GM12878 (cell line): ENCODE results near the gene FOXP3. TPM values are rescaled to one million over a fixed set of nuclear protein-coding genes. Genes with fewer than 3 reads are reported as not detected.

Experiments
- ATAC-seq: fragments of 200-7000 bp; cut with Tn5 transposase; 3 replicates; pipeline ENCODE4 v1.9.1; 2020; ENCODE audit warnings: mild to moderate bottlenecking, moderate library complexity
- BruUV-seq: library from RNA; stranded (reverse); fragments of 400-500 nt; replicated peaks from 2 replicates; lab custom pipeline; 2021; lab: Mats Ljungman, UMichigan
- CTCF ChIA-PET: fragments of 300-600 bp; sonication (Branson Sonifier 250); formaldehyde crosslinking; extraction: SDS; loops from one replicate; lab custom pipeline; 2021; ENCODE audit warnings: inconsistent platforms; lab: Yijun Ruan, JAX
- POLR2A ChIA-PET: fragments of 350-600 bp; formaldehyde crosslinking; extraction: SDS; loops from one replicate; lab custom pipeline; 2021; ENCODE audit warnings: inconsistent platforms; lab: Charles Lee
- RAD21 ChIA-PET: fragments of 300-600 bp; sonication (Branson Sonifier 250); formaldehyde crosslinking; loops from one replicate; lab custom pipeline; 2023; ENCODE audit warnings: antibody characterized with exemption; ENCODE audit not compliant: unreplicated experiment; lab: Charles Lee
- SMC1A ChIA-PET: fragments of 300-600 bp; sonication (Branson Sonifier 250); formaldehyde crosslinking; loops from one replicate; lab custom pipeline; 2023; ENCODE audit not compliant: unreplicated experiment, uncharacterized antibody; lab: Charles Lee
- DNase-seq: peaks from one replicate; pipeline ENCODE4 v3.0.0-alpha.2; 2011; ENCODE audit warnings: low read depth, low spot score
- FAIRE-seq: peaks from 3 replicates; lab custom pipeline; 2011; peaks lifted over from hg19 to GRCh38; lab: Jason Lieb, UNC
- H2AFZ ChIP-seq: 2 replicates; pipeline ENCODE4 v1.6.0; 2011; ENCODE audit warnings: low read depth, low read length, control low read depth; ENCODE audit not compliant: control insufficient read depth
- H3K27ac ChIP-seq: 2 replicates; pipeline ENCODE4 v1.5.1; 2011; ENCODE audit warnings: control low read depth; ENCODE audit not compliant: control insufficient read depth, insufficient read depth
- H3K27me3 ChIP-seq, 2 experiments: replicated peaks in 1 of 2; 2 replicates each; pipeline versions ENCODE4 v1.6.0 to v1.6.1; 2011; ENCODE audit warnings: low read length in 1 of 2; ENCODE audit not compliant: control insufficient read depth in 2 of 2, insufficient read depth in 2 of 2
- H3K36me3 ChIP-seq, 2 experiments: 2 replicates each; pipeline ENCODE4 v1.5.1; 2011; ENCODE audit warnings: low read length in 1 of 2; ENCODE audit not compliant: control insufficient read depth in 2 of 2, insufficient read depth in 2 of 2
- H3K4me1 ChIP-seq: 2 replicates; pipeline ENCODE4 v1.6.1; 2011; ENCODE audit warnings: mild to moderate bottlenecking, low read length, moderate library complexity, mixed read lengths; ENCODE audit not compliant: control insufficient read depth, insufficient read depth
- H3K4me2 ChIP-seq: 2 replicates; pipeline ENCODE4 v1.6.0; 2011; ENCODE audit warnings: control low read depth; ENCODE audit not compliant: control insufficient read depth, insufficient read depth
- H3K4me3 ChIP-seq: fragments of 200-600 bp; sonication (generic); 2 replicates; pipeline ENCODE4 v1.5.1; 2016
- H3K79me2 ChIP-seq: 2 replicates; pipeline ENCODE4 v1.6.0; 2011; ENCODE audit warnings: low read length; ENCODE audit not compliant: control insufficient read depth, insufficient read depth
- H3K9ac ChIP-seq: 2 replicates; pipeline ENCODE4 v1.8.0; 2011; ENCODE audit warnings: low read length, control low read depth, mixed read lengths; ENCODE audit not compliant: control insufficient read depth, insufficient read depth
- H3K9me3 ChIP-seq: replicated peaks from 3 replicates; pipeline ENCODE4 v1.5.1; 2011; ENCODE audit warnings: mild to moderate bottlenecking, low read length; ENCODE audit not compliant: control insufficient read depth, insufficient read depth
- H4K20me1 ChIP-seq: 2 replicates; pipeline ENCODE4 v1.6.0; 2011; ENCODE audit not compliant: control insufficient read depth, insufficient read depth
- BACH1 ChIP-seq: fragments of 450-650 bp; IDR thresholded peaks from 2 replicates; pipeline ENCODE4 v1.6.1; 2017; ENCODE audit warnings: mild to moderate bottlenecking, borderline replicate concordance
- BMI1 ChIP-seq: fragments of 450-650 bp; IDR thresholded peaks from 2 replicates; pipeline ENCODE4 v1.6.1; 2016; ENCODE audit warnings: mild to moderate bottlenecking, moderate library complexity, borderline replicate concordance
- CREB1 ChIP-seq: IDR thresholded peaks from 2 replicates; pipeline ENCODE4 v1.6.1; 2012; ENCODE audit warnings: low read depth, mild to moderate bottlenecking, inconsistent platforms
- CTCF ChIP-seq, 3 experiments: IDR thresholded peaks in 2 of 3; conservative IDR thresholded peaks in 1 of 3; 2 replicates each; pipeline ENCODE4 v1.5.1; 2011; ENCODE audit warnings: low read depth in 3 of 3, low read length in 3 of 3, mild to moderate bottlenecking in 3 of 3, control low read depth in 2 of 3, moderate library complexity in 2 of 3, inconsistent platforms in 1 of 3, mixed read lengths in 1 of 3; ENCODE audit not compliant: control insufficient read depth in 2 of 3, insufficient read depth in 1 of 3; ENCODE audit errors: extremely low read depth in 1 of 3
- E2F4 ChIP-seq: IDR thresholded peaks from 2 replicates; pipeline ENCODE4 v1.6.1; 2012; ENCODE audit warnings: low read depth, low read length, improper control_type of control experiment
- IRF3 ChIP-seq: fragments of 450-650 bp; IDR thresholded peaks from 2 replicates; pipeline ENCODE4 v1.6.1; 2014; ENCODE audit warnings: mild to moderate bottlenecking
- KDM1A ChIP-seq: fragments of 200-600 bp; sonication (generic); IDR thresholded peaks from 2 replicates; pipeline ENCODE4 v1.6.1; 2016; ENCODE audit warnings: borderline replicate concordance
- NKRF ChIP-seq: fragments of 450-650 bp; conservative IDR thresholded peaks from 2 replicates; pipeline ENCODE4 v1.6.1; 2017; ENCODE audit warnings: mild to moderate bottlenecking, moderate library complexity
- NR2C1 ChIP-seq: fragments of 450-650 bp; IDR thresholded peaks from 2 replicates; pipeline ENCODE4 v1.6.1; 2017; ENCODE audit warnings: antibody characterized with exemption, mild to moderate bottlenecking, moderate library complexity
- NRF1 ChIP-seq: conservative IDR thresholded peaks from 2 replicates; pipeline ENCODE4 v1.6.1; 2011; ENCODE audit warnings: mild to moderate bottlenecking, low read depth, low read length, improper control_type of control experiment
- POLR2AphosphoS5 ChIP-seq: IDR thresholded peaks from 2 replicates; pipeline ENCODE4 v1.6.1; 2011; ENCODE audit warnings: mild to moderate bottlenecking, low read length, inconsistent platforms
- RAD21 ChIP-seq: IDR thresholded peaks from 2 replicates; pipeline ENCODE4 v1.6.1; 2011; ENCODE audit warnings: mild to moderate bottlenecking, low read depth, low read length, moderate library complexity; ENCODE audit not compliant: insufficient read depth
- RAD51 ChIP-seq: fragments of 450-650 bp; IDR thresholded peaks from 2 replicates; pipeline ENCODE4 v1.6.1; 2016; ENCODE audit warnings: moderate library complexity, mild to moderate bottlenecking, inconsistent platforms
- SREBF2 ChIP-seq: IDR thresholded peaks from 2 replicates; pipeline ENCODE4 v1.6.1; 2012; ENCODE audit warnings: mild to moderate bottlenecking, low read length
- TARDBP ChIP-seq: IDR thresholded peaks from 2 replicates; pipeline ENCODE4 v1.6.1; 2016; ENCODE audit warnings: borderline replicate concordance
- TBL1XR1 ChIP-seq: IDR thresholded peaks from 2 replicates; pipeline ENCODE4 v1.6.1; 2012; ENCODE audit warnings: low read depth, low read length, improper control_type of control experiment
- ZNF24 ChIP-seq: fragments of 450-650 bp; IDR thresholded peaks from 2 replicates; pipeline ENCODE4 v1.6.1; 2017; ENCODE audit warnings: antibody characterized with exemption, mild to moderate bottlenecking
- ZNF622 ChIP-seq: fragments of 450-650 bp; IDR thresholded peaks from 2 replicates; pipeline ENCODE4 v1.6.1; 2017; ENCODE audit warnings: mild to moderate bottlenecking, inconsistent platforms
- ZSCAN29 ChIP-seq: fragments of 450-650 bp; IDR thresholded peaks from 2 replicates; pipeline ENCODE4 v1.6.1; 2017; ENCODE audit warnings: mild to moderate bottlenecking, moderate library complexity
- WGBS: methylation state at CpG from one replicate; pipeline ENCODE4 v1.1.6; 2016; ENCODE audit warnings: low lambda C conversion rate; ENCODE audit not compliant: insufficient replicate concordance, insufficient coverage; ENCODE audit errors: missing lambda C conversion rate; 5-methylcytosine and 5-hydroxymethylcytosine counted together
- in situ Hi-C: fragments of 300-500 bp; cut with MboI; formaldehyde crosslinking; loops from 9 replicates; pipeline ENCODE4 v1.14.3; 2018; ENCODE audit warnings: mixed read lengths
- intact Hi-C: fragments of 100-400 bp; cut with micrococcal nuclease; formaldehyde crosslinking; loops from one replicate; pipeline ENCODE4 v1.14.2; 2022; ENCODE audit not compliant: unreplicated experiment
- polyA plus RNA-seq, 11 experiments: library from polyadenylated mRNA; depleted of rRNA in 4 of 11; unstranded in 6 of 11; stranded (reverse) in 5 of 11; fragments of >200 nt; fragmentation: Nextera tagmentation in 4 of 11; fragmentation: Illumina TruSeq in 1 of 11; extraction: Ambion mirVana in 4 of 11; extraction: Trizol in 1 of 11; gene quantifications; 1 replicate in 1 of 11; 2 replicates in 10 of 11; pipeline versions ENCODE4 v1.2.1 to v1.2.3, GENCODE V29; 2011 to 2016; ENCODE audit warnings: inconsistent platforms in 2 of 11, missing spikeins in 2 of 11, low read depth in 1 of 11
- total RNA-seq, 4 experiments: library from RNA; depleted of rRNA in 3 of 4; stranded (reverse); fragments of >200 nt in 3 of 4; fragmentation: Illumina TruSeq in 1 of 4; extraction: Trizol in 1 of 4; gene quantifications; 2 replicates each; pipeline versions ENCODE4 v1.2.1 to v1.2.3, GENCODE V29; 2013 to 2021

Gene FOXP3
- total and polyA plus RNA-seq, 10 of the 15 experiments (the other 5 are each of a cell fraction or from before 2014, with no cell fraction given) = 0.02 to 0.21 (median 0.08) TPM; not detected in 3

- Histone ChIP-seq H3K9ac (no peak overlapping the region), H3K36me3 (no peaks in the 10 kb centered on the region), H3K4me2 (no peak overlapping the region), H3K79me2 (no peaks in the 10 kb centered on the region), H2AFZ (no peak overlapping the region), H3K27me3 (no peaks in the 10 kb centered on the region), H3K4me3 (no peak overlapping the region), H3K4me1 (peaks cover 5% of the 10 kb centered on the region), H3K9me3 (no peaks in the 10 kb centered on the region), H3K27ac (no peak overlapping the region)
- FAIRE-seq (no peak), DNase-seq (no peak), ATAC-seq (no peak)
- ChIA-PET SMC1A (no interaction called here), POLR2A (no interaction called here), CTCF (no interaction called here), RAD21 (no interaction called here)
- 80% methylated on average over 18 of the region's 18 CpGs for WGBS
- intact Hi-C loops (no loop called here), in situ Hi-C loops (no loop called here)
- BruUV-seq = no TSS peak
- no peak for TF ChIP-seq E2F4
- no peak for TF ChIP-seq KDM1A
- no peak for TF ChIP-seq SREBF2
- TF ChIP-seq TBL1XR1 = no peak
- TF ChIP-seq NRF1 = no peak
- TF ChIP-seq CTCF (IDR thresholded peaks at IDR 0.05 in 2 of 3, conservative IDR thresholded peaks at IDR 0.05 in 1 of 3; ENCODE audit: control insufficient read depth in 2 of 3, extremely low read depth in 1 of 3, insufficient read depth in 1 of 3, low read depth in 3 of 3, low read length in 3 of 3) = no peak
- no peak for TF ChIP-seq NR2C1
- TF ChIP-seq ZNF622 = no peak
- no peak for TF ChIP-seq RAD21
- TF ChIP-seq BACH1 = no peak
- TF ChIP-seq RAD51 = no peak
- TF ChIP-seq BMI1 = no peak
- no peak for TF ChIP-seq IRF3
- no peak for TF ChIP-seq ZSCAN29
- TF ChIP-seq CREB1 = no peak
- TF ChIP-seq TARDBP = no peak
- no peak for TF ChIP-seq POLR2AphosphoS5
- no peak for TF ChIP-seq ZNF24
- no peak for TF ChIP-seq NKRF
- TF ChIP-seq, all 136 proteins: peak for 0
- no peaks in the 10 kb centered on the region for H4K20me1 ChIP-seq
Observed at GRCh38 chrX:49310371-49310770, 45.9 kb upstream of the FOXP3 start.
